BLaER1 treated with 17β-estradiol and CSF1 and Interleukin-3, amounts not matched to agents 10 nM and 100 nM (cell line): Measurements from ENCODE around the gene CEMP1.

Experiments used
- H3K27ac ChIP-seq, 11 experiments: shearing (Covaris generic); formaldehyde crosslinking; 2 replicates each; pipeline ENCODE4 v1.8.1; 2022
- H3K27me3 ChIP-seq, 11 experiments: shearing (Covaris generic); formaldehyde crosslinking; 2 replicates each; pipeline ENCODE4 v1.8.1; 2022
- H3K36me3 ChIP-seq, 11 experiments: shearing (Covaris generic); formaldehyde crosslinking; 2 replicates each; pipeline ENCODE4 v1.8.1; 2022
- H3K4me1 ChIP-seq, 10 experiments: shearing (Covaris generic); formaldehyde crosslinking; 2 replicates each; pipeline ENCODE4 v1.8.1; 2022
- H3K4me2 ChIP-seq, 11 experiments: shearing (Covaris generic); formaldehyde crosslinking; 2 replicates each; pipeline ENCODE4 v1.8.1; 2022
- H3K4me3 ChIP-seq, 10 experiments: shearing (Covaris generic); formaldehyde crosslinking; 2 replicates each; pipeline ENCODE4 v1.8.1; 2022
- H3K9ac ChIP-seq, 11 experiments: shearing (Covaris generic); formaldehyde crosslinking; 2 replicates each; pipeline ENCODE4 v1.8.1; 2022
- H3K9me3 ChIP-seq, 11 experiments: shearing (Covaris generic); formaldehyde crosslinking; replicated peaks in 1 of 11; 2 replicates each; pipeline ENCODE4 v1.8.1; 2022
- H4K20me1 ChIP-seq, 11 experiments: shearing (Covaris generic); formaldehyde crosslinking; 2 replicates each; pipeline ENCODE4 v1.8.1; 2022
- Cebpa-rat ChIP-seq, 11 experiments: shearing (Covaris generic); IDR thresholded peaks; 2 replicates each; pipeline ENCODE4 v1.8.1; 2022

The CEMP1 gene

DNA sequence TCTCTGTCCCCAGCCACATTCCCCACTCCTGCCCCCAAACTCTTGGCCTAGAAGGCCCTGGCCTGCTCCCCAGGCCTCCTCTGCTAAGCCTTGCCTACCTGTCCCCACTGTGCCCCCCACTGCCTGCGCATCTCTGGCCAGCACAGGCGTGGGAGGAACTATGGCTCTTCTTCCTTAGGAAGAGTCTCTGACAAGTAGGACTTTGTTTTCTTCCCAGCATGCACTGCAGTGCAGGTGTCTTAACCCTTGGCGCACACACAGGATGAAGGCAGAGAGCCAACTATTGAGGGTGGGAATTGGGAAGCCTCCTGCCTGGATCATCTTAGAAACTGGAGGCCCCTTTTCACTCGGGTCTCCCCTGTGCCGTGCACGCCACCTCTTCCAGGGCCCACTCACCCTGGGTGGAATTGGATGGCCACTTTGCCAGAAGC lies 7.4 kb downstream of the CEMP1 start:
- Histone ChIP-seq H3K9ac (peak overlapping the region in 6 of 11 experiments; percentile 1 to 55 (median 38); a peak in 6 of 22 replicates), H3K9me3 (no peaks in the 10 kb centered on the region), H3K4me3 (no peak overlapping the region), H3K4me1 (peaks cover 18 to 53% (median 23%) of the 10 kb centered on the region in 10 experiments), H3K27ac (no peak overlapping the region), H3K27me3 (no peaks in the 10 kb centered on the region), H3K4me2 (peak overlapping the region in 2 of 11 experiments; percentile 19 to 96; a peak in 3 of 22 replicates), H4K20me1 (peaks cover 22 to 92% (median 44%) of the 10 kb centered on the region in 11 experiments), H3K36me3 (peaks cover 60 to 88% (median 77%) of the 10 kb centered on the region in 11 experiments)
- no peak for TF ChIP-seq Cebpa-rat (IDR thresholded peaks at IDR 0.05)

DNA sequence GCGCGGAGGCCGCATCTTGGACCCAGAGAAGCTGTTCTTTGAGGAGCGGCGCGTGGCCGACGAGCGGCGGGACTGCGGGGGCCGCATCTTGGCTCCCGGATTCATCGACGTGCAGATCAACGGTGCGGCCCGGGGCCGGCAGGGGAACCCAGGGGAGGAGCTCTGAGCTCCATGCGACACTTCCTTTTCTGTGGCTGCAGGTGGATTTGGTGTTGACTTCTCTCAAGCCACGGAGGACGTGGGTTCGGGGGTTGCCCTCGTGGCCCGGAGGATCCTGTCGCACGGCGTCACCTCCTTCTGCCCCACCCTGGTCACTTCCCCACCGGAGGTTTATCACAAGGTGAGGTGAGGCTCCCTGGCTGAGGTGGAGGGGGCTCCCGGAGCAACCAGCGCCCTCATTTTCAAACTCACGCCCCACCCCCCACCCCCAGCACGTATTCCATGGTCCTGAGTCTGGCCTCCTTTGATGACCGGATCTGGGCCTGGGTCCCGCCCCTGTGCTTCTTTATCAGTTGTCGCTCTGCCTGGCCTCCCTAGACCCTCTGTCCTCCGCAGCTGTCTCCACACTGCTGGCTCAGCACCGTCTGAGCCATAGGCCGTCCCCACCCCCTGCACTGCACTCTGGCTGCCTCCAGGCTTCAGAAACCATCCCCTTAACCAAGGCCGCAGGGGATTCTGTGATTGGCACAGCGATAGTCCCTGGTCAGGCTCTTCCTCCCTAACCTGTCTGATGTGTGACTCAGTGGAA lies 10.2 kb downstream of the CEMP1 start:
- peak overlapping the region; percentile 44 to 84 (median 73); a peak in 20 of 22 replicates for H3K27ac ChIP-seq
- peak overlapping the region; percentile 63 to 89 (median 72) for H3K4me3 ChIP-seq
- H3K4me2 ChIP-seq: peak overlapping the region; percentile 88 to 99 (median 96)
- peaks cover 35 to 81% (median 49%) of the 10 kb centered on the region in 10 experiments for H3K4me1 ChIP-seq
- no peaks in the 10 kb centered on the region for H3K27me3 ChIP-seq
- peaks cover 39 to 75% (median 60%) of the 10 kb centered on the region in 11 experiments for H3K36me3 ChIP-seq
- H4K20me1 ChIP-seq: peaks cover 50 to 92% (median 65%) of the 10 kb centered on the region in 11 experiments
- TF ChIP-seq Cebpa-rat (IDR thresholded peaks at IDR 0.05): no peak
- H3K9ac ChIP-seq: peak overlapping the region; percentile 78 to 97 (median 87)
- no peaks in the 10 kb centered on the region for H3K9me3 ChIP-seq

DNA sequence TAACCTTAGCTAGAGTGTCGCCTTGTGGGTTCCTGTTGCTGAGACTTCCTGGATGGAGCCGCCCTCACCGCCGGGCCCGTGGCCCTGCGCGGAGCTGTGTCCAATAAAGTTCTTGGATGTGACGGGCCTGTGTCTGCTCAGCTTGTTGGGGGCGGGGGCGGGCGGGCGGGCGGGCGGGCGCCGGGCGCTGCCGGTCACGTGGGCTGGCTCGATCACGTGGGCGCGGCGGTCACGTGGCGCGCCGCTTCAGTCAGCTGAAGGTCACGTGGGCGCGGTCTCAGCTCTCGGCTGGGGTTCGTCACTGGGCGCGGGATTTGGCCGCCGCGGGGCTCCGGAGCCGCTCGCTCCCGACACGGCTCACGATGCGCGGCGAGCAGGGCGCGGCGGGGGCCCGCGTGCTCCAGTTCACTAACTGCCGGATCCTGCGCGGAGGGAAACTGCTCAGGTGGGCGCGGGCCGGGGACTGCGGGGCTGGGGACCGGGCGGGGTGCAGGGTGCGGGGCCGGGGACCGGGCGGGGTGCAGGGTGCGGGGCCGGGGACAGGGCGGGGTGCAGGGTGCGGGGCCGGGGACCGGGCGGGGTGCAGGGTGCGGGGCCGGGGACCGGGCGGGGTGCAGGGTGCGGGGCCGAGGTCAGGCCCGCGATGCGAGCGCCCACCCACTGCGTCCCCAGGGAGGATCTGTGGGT lies 11.0 kb downstream of the CEMP1 start, which contains the start of gene AMDHD2:
TSS of gene AMDHD2 (plus strand) at position 275 of the 687 bp plus-strand sequence. CDS start at position 363, 88 bp downstream.
- Histone ChIP-seq H3K4me2 (peak within 1 kb of the TSS; percentile 93 to 100 (median 97)), H3K27ac (peak within 1 kb of the TSS; percentile 67 to 99 (median 80); a peak in 20 of 22 replicates), H3K27me3 (no peaks in the 10 kb centered on the region)

DNA sequence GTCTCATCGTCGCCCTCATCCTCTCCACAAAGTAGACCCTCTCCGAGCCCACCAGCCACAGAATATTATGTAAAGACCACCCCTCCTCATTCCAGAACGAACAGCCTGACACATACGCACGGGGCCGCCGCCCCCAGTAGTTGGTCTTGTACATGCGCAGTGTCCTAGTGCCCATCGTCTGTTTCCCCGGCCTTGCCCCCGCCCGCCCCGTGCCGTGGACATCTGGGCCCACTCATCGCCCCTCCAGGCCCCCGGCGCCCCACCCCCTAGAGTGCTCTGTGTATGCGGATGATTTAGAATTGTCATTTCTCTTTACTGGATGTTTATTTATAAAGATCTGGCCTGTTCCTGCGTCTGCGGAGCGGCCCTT lies 11.5 kb downstream of the CEMP1 start:
- H3K4me1 ChIP-seq: peaks cover 47 to 83% (median 62%) of the 10 kb centered on the region in 10 experiments
- H3K9me3 ChIP-seq: no peaks in the 10 kb centered on the region
- no peaks in the 10 kb centered on the region for H3K27me3 ChIP-seq
- H3K4me2 ChIP-seq: peak overlapping the region; percentile 30 to 100 (median 97); a peak in 20 of 22 replicates
- H3K27ac ChIP-seq: peak overlapping the region in 10 of 11 experiments; percentile 34 to 99 (median 80); a peak in 18 of 22 replicates
- H3K36me3 ChIP-seq: peaks cover 30 to 63% (median 49%) of the 10 kb centered on the region in 11 experiments
- H3K4me3 ChIP-seq: peak overlapping the region in 4 of 10 experiments; percentile 13 to 99 (median 82); a peak in 5 of 20 replicates
- H3K9ac ChIP-seq: peak overlapping the region; percentile 54 to 100 (median 97); a peak in 20 of 22 replicates
- no peak for TF ChIP-seq Cebpa-rat (IDR thresholded peaks at IDR 0.05)
- peaks cover 63 to 92% (median 74%) of the 10 kb centered on the region in 11 experiments for H4K20me1 ChIP-seq

More for the DNA sequence above, 11.0 kb downstream of the CEMP1 start, which contains the start of gene AMDHD2:
- H3K4me3 ChIP-seq: peak within 1 kb of the TSS; percentile 63 to 99 (median 72)
- H3K36me3 ChIP-seq: peaks cover 35 to 68% (median 54%) of the 10 kb centered on the region in 11 experiments
- peaks cover 58 to 92% (median 69%) of the 10 kb centered on the region in 11 experiments for H4K20me1 ChIP-seq
- TF ChIP-seq Cebpa-rat (IDR thresholded peaks at IDR 0.05): no peak
- H3K9me3 ChIP-seq: no peaks in the 10 kb centered on the region
- peak within 1 kb of the TSS; percentile 82 to 100 (median 97) for H3K9ac ChIP-seq
- H3K4me1 ChIP-seq: peaks cover 42 to 85% (median 57%) of the 10 kb centered on the region in 10 experiments

DNA sequence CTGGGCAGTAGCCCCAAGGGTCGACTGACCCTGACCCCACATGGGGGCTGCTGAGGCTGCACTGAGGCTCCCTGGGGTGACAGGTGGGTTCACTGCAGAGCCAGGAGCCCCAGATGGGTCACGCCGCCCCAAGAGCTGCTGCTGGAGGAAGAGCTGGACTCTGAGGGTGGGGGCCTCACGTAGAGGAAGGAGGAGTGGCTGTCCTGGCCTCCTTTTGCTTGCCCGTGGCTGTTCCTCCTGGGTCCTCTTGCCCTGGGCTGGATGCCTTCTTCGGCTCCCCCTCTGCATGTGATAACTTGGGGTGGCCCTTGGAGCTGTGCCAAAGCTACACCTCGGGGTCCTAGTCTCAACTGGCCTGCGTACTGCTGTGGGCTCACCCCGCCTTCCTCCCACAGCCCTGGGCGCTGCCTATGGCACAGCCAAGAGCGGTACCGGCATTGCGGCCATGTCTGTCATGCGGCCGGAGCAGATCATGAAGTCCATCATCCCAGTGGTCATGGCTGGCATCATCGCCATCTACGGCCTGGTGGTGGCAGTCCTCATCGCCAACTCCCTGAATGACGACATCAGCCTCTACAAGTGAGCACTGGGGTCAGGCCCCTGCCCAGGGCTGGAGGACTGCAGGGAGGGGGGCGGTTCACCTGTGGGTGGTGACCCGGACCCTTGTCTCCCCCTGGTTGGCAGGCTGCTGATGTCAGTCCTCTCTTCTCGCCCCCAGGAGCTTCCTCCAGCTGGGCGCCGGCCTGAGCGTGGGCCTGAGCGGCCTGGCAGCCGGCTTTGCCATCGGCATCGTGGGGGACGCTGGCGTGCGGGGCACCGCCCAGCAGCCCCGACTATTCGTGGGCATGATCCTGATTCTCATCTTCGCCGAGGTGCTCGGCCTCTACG lies 12.1 kb downstream of the CEMP1 start:
- TF ChIP-seq Cebpa-rat (IDR thresholded peaks at IDR 0.05): no peak
- peaks cover 67 to 89% (median 73%) of the 10 kb centered on the region in 11 experiments for H4K20me1 ChIP-seq
- peak overlapping the region in 4 of 10 experiments; percentile 13 to 99 (median 92); a peak in 6 of 20 replicates for H3K4me3 ChIP-seq
- H3K27me3 ChIP-seq: no peaks in the 10 kb centered on the region
- H3K27ac ChIP-seq: peak overlapping the region in 10 of 11 experiments; percentile 34 to 99 (median 80); a peak in 20 of 22 replicates
- peaks cover 48 to 77% (median 62%) of the 10 kb centered on the region in 10 experiments for H3K4me1 ChIP-seq
- H3K9me3 ChIP-seq: no peaks in the 10 kb centered on the region
- peak overlapping the region; percentile 54 to 100 (median 97); a peak in 21 of 22 replicates for H3K9ac ChIP-seq
- H3K36me3 ChIP-seq: peaks cover 23 to 56% (median 42%) of the 10 kb centered on the region in 11 experiments
- H3K4me2 ChIP-seq: peak overlapping the region in 10 of 11 experiments; percentile 30 to 100 (median 96); a peak in 19 of 22 replicates

DNA sequence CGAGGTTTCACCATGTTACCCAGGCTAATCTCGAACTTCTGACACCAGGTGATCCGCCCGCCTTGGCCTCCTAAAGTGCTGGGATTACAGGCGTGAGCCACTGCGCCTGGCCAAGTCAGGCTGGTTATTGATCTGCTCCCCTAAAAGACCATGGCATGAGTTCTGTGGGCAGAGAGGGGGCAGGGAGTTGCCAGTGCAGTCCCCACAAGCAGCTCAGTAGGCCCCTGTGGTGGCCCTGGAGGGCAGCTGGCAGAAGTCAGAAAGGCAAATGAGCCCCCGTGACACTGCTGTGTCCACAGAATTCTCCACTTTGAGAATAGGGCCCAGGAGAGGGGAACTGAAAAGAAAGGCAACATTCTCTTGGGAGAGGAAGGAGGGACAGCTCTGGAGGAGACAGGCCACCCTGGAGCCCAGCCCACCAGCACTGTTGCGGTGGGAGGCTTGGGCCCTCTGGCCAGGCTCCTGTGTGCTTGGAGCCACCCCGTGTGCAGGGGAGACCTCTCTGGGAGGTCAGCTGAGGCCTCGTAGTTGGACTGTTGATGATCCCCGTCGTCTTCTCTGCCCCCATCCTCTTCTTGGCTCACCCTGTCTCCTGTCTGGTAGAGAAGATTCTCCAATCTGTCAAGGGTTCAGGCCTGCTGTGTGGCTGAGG lies 13.1 kb downstream of the CEMP1 start:
- Histone ChIP-seq H3K36me3 (peaks cover 13 to 47% (median 32%) of the 10 kb centered on the region in 11 experiments), H3K27me3 (no peaks in the 10 kb centered on the region), H3K9me3 (no peaks in the 10 kb centered on the region), H3K9ac (peak overlapping the region; percentile 54 to 100 (median 97); a peak in 21 of 22 replicates), H3K4me1 (peaks cover 51 to 70% (median 66%) of the 10 kb centered on the region in 10 experiments), H3K4me2 (peak overlapping the region; percentile 10 to 100 (median 98); a peak in 14 of 22 replicates), H3K4me3 (peak overlapping the region in 3 of 10 experiments; percentile 87 to 99 (median 98); a peak in 6 of 20 replicates), H4K20me1 (peaks cover 60 to 81% (median 64%) of the 10 kb centered on the region in 11 experiments), H3K27ac (peak overlapping the region in 10 of 11 experiments; percentile 5 to 99 (median 80); a peak in 18 of 22 replicates)
- no peak for TF ChIP-seq Cebpa-rat (IDR thresholded peaks at IDR 0.05)
